Measurements from ENCODE around the gene P2RY6. TPM values are rescaled to one million over a fixed set of nuclear protein-coding genes. Genes with fewer than 3 reads are reported as not detected.

Gene P2RY6
- total and polyA plus RNA-seq, 2 of the 8 experiments (the other 6 are each of a cell fraction or from before 2014, with no cell fraction given), result 0.15 TPM; not detected in 1

DNA sequence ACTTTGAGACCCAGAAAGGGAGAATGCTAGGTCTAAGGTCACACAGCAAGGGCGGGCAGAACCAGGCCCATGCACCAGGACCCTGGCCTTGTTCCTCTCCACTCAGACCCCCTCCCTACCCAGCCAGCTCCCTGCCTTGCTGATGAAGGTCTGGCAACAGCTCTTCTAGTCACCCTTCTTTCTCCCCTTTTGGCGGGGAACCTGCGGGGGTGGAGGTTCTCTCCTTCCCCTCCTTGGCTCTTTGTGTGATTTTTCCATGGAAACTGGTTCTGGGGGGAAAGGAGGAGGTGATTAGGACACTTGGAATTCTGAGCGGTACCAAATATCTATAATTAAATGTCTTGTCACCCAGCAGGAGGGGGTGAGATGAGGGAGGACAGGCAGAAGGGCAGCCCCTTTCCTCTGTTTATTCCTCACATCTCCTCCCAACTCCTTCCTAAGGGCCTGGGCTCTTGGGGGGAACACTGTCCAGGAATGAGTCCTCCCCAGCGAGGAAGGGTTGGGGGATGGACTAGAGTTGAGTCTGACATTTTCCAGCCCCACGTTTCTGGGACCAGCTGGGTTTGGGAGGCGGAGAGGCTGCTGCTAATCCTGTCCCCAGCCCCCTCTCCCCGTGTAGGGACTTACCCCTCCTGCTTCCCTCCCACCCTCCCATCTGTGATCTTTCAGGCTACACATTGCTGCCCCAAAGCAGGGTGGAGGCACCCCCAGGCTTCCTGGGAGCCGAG, 43.3 kb downstream of the P2RY6 start (continued):
- TF ChIP-seq, protein P1, sequence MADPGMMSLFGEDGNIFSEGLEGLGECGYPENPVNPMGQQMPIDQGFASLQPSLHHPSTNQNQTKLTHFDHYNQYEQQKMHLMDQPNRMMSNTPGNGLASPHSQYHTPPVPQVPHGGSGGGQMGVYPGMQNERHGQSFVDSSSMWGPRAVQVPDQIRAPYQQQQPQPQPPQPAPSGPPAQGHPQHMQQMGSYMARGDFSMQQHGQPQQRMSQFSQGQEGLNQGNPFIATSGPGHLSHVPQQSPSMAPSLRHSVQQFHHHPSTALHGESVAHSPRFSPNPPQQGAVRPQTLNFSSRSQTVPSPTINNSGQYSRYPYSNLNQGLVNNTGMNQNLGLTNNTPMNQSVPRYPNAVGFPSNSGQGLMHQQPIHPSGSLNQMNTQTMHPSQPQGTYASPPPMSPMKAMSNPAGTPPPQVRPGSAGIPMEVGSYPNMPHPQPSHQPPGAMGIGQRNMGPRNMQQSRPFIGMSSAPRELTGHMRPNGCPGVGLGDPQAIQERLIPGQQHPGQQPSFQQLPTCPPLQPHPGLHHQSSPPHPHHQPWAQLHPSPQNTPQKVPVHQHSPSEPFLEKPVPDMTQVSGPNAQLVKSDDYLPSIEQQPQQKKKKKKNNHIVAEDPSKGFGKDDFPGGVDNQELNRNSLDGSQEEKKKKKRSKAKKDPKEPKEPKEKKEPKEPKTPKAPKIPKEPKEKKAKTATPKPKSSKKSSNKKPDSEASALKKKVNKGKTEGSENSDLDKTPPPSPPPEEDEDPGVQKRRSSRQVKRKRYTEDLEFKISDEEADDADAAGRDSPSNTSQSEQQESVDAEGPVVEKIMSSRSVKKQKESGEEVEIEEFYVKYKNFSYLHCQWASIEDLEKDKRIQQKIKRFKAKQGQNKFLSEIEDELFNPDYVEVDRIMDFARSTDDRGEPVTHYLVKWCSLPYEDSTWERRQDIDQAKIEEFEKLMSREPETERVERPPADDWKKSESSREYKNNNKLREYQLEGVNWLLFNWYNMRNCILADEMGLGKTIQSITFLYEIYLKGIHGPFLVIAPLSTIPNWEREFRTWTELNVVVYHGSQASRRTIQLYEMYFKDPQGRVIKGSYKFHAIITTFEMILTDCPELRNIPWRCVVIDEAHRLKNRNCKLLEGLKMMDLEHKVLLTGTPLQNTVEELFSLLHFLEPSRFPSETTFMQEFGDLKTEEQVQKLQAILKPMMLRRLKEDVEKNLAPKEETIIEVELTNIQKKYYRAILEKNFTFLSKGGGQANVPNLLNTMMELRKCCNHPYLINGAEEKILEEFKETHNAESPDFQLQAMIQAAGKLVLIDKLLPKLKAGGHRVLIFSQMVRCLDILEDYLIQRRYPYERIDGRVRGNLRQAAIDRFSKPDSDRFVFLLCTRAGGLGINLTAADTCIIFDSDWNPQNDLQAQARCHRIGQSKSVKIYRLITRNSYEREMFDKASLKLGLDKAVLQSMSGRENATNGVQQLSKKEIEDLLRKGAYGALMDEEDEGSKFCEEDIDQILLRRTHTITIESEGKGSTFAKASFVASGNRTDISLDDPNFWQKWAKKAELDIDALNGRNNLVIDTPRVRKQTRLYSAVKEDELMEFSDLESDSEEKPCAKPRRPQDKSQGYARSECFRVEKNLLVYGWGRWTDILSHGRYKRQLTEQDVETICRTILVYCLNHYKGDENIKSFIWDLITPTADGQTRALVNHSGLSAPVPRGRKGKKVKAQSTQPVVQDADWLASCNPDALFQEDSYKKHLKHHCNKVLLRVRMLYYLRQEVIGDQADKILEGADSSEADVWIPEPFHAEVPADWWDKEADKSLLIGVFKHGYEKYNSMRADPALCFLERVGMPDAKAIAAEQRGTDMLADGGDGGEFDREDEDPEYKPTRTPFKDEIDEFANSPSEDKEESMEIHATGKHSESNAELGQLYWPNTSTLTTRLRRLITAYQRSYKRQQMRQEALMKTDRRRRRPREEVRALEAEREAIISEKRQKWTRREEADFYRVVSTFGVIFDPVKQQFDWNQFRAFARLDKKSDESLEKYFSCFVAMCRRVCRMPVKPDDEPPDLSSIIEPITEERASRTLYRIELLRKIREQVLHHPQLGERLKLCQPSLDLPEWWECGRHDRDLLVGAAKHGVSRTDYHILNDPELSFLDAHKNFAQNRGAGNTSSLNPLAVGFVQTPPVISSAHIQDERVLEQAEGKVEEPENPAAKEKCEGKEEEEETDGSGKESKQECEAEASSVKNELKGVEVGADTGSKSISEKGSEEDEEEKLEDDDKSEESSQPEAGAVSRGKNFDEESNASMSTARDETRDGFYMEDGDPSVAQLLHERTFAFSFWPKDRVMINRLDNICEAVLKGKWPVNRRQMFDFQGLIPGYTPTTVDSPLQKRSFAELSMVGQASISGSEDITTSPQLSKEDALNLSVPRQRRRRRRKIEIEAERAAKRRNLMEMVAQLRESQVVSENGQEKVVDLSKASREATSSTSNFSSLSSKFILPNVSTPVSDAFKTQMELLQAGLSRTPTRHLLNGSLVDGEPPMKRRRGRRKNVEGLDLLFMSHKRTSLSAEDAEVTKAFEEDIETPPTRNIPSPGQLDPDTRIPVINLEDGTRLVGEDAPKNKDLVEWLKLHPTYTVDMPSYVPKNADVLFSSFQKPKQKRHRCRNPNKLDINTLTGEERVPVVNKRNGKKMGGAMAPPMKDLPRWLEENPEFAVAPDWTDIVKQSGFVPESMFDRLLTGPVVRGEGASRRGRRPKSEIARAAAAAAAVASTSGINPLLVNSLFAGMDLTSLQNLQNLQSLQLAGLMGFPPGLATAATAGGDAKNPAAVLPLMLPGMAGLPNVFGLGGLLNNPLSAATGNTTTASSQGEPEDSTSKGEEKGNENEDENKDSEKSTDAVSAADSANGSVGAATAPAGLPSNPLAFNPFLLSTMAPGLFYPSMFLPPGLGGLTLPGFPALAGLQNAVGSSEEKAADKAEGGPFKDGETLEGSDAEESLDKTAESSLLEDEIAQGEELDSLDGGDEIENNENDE (IDR thresholded peaks at IDR 0.05; ENCODE audit: insufficient replicate concordance, low read length), result no peak
- TF ChIP-seq, protein P2, sequence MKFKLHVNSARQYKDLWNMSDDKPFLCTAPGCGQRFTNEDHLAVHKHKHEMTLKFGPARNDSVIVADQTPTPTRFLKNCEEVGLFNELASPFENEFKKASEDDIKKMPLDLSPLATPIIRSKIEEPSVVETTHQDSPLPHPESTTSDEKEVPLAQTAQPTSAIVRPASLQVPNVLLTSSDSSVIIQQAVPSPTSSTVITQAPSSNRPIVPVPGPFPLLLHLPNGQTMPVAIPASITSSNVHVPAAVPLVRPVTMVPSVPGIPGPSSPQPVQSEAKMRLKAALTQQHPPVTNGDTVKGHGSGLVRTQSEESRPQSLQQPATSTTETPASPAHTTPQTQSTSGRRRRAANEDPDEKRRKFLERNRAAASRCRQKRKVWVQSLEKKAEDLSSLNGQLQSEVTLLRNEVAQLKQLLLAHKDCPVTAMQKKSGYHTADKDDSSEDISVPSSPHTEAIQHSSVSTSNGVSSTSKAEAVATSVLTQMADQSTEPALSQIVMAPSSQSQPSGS (IDR thresholded peaks at IDR 0.05; ENCODE audit: low read length), result no peak
- TF ChIP-seq RAD21 (IDR thresholded peaks at IDR 0.05 in 1 of 2, conservative IDR thresholded peaks at IDR 0.05 in 1 of 2; ENCODE audit: low read depth in 2 of 2, low read length in 2 of 2), result no peak
- TF ChIP-seq HDAC6 (IDR thresholded peaks at IDR 0.05; ENCODE audit: low read depth, low read length), result no peak

Data from H1 (cell line).